DMS 273 treated with DMSO at 0.1 percent for 48 hours (cell line): ENCODE data around the gene MCCD1.

ENCODE experiments used
- DNase-seq: peaks from one replicate; lab custom pipeline; 2025; lab: John Stamatoyannopoulos, UW

MCCD1 gene

DNA sequence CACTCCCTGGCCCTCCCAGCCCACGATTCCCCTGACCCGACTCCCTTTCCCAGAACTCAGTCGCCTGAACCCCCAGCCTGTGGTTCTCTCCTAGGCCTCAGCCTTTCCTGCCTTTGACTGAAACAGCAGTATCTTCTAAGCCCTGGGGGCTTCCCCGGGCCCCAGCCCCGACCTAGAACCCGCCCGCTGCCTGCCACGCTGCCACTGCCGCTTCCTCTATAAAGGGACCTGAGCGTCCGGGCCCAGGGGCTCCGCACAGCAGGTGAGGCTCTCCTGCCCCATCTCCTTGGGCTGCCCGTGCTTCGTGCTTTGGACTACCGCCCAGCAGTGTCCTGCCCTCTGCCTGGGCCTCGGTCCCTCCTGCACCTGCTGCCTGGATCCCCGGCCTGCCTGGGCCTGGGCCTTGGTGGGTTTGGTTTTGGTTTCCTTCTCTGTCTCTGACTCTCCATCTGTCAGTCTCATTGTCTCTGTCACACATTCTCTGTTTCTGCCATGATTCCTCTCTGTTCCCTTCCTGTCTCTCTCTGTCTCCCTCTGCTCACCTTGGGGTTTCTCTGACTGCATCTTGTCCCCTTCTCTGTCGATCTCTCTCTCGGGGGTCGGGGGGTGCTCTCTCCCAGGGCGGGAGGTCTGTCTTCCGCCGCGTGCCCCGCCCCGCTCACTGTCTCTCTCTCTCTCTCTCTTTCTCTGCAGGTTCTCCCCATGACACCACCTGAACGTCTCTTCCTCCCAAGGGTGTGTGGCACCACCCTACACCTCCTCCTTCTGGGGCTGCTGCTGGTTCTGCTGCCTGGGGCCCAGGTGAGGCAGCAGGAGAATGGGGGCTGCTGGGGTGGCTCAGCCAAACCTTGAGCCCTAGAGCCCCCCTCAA is 43.5 kb downstream of the MCCD1 start, which contains the start of gene LTA:
TSS of gene LTA (plus strand) at position 249 of the 871 bp plus-strand sequence. CDS start at position 703, 454 bp downstream.
- DNase-seq = no peak

DNA sequence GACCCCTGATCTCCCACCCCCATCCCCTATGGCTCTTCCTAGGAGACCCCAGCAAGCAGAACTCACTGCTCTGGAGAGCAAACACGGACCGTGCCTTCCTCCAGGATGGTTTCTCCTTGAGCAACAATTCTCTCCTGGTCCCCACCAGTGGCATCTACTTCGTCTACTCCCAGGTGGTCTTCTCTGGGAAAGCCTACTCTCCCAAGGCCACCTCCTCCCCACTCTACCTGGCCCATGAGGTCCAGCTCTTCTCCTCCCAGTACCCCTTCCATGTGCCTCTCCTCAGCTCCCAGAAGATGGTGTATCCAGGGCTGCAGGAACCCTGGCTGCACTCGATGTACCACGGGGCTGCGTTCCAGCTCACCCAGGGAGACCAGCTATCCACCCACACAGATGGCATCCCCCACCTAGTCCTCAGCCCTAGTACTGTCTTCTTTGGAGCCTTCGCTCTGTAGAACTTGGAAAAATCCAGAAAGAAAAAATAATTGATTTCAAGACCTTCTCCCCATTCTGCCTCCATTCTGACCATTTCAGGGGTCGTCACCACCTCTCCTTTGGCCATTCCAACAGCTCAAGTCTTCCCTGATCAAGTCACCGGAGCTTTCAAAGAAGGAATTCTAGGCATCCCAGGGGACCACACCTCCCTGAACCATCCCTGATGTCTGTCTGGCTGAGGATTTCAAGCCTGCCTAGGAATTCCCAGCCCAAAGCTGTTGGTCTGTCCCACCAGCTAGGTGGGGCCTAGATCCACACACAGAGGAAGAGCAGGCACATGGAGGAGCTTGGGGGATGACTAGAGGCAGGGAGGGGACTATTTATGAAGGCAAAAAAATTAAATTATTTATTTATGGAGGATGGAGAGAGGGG is 44.7 kb downstream of the MCCD1 start:
- DNase-seq = no peak

DNA sequence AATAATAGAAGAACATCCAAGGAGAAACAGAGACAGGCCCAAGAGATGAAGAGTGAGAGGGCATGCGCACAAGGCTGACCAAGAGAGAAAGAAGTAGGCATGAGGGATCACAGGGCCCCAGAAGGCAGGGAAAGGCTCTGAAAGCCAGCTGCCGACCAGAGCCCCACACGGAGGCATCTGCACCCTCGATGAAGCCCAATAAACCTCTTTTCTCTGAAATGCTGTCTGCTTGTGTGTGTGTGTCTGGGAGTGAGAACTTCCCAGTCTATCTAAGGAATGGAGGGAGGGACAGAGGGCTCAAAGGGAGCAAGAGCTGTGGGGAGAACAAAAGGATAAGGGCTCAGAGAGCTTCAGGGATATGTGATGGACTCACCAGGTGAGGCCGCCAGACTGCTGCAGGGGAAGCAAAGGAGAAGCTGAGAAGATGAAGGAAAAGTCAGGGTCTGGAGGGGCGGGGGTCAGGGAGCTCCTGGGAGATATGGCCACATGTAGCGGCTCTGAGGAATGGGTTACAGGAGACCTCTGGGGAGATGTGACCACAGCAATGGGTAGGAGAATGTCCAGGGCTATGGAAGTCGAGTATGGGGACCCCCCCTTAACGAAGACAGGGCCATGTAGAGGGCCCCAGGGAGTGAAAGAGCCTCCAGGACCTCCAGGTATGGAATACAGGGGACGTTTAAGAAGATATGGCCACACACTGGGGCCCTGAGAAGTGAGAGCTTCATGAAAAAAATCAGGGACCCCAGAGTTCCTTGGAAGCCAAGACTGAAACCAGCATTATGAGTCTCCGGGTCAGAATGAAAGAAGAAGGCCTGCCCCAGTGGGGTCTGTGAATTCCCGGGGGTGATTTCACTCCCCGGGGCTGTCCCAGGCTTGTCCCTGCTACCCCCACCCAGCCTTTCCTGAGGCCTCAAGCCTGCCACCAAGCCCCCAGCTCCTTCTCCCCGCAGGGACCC is 45.6 kb downstream of the MCCD1 start:
- DNase-seq = no peak

DNA sequence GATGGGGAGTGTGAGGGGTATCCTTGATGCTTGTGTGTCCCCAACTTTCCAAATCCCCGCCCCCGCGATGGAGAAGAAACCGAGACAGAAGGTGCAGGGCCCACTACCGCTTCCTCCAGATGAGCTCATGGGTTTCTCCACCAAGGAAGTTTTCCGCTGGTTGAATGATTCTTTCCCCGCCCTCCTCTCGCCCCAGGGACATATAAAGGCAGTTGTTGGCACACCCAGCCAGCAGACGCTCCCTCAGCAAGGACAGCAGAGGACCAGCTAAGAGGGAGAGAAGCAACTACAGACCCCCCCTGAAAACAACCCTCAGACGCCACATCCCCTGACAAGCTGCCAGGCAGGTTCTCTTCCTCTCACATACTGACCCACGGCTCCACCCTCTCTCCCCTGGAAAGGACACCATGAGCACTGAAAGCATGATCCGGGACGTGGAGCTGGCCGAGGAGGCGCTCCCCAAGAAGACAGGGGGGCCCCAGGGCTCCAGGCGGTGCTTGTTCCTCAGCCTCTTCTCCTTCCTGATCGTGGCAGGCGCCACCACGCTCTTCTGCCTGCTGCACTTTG is 46.7 kb downstream of the MCCD1 start, which contains the start of gene TNF:
TSS of gene TNF (plus strand) at position 231 of the 567 bp plus-strand sequence. CDS start at position 408, 177 bp downstream.
- DNase-seq = no peak

DNA sequence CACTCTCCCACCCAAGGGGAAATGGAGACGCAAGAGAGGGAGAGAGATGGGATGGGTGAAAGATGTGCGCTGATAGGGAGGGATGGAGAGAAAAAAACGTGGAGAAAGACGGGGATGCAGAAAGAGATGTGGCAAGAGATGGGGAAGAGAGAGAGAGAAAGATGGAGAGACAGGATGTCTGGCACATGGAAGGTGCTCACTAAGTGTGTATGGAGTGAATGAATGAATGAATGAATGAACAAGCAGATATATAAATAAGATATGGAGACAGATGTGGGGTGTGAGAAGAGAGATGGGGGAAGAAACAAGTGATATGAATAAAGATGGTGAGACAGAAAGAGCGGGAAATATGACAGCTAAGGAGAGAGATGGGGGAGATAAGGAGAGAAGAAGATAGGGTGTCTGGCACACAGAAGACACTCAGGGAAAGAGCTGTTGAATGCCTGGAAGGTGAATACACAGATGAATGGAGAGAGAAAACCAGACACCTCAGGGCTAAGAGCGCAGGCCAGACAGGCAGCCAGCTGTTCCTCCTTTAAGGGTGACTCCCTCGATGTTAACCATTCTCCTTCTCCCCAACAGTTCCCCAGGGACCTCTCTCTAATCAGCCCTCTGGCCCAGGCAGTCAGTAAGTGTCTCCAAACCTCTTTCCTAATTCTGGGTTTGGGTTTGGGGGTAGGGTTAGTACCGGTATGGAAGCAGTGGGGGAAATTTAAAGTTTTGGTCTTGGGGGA is 47.4 kb downstream of the MCCD1 start:
- no peak for DNase-seq

DNA sequence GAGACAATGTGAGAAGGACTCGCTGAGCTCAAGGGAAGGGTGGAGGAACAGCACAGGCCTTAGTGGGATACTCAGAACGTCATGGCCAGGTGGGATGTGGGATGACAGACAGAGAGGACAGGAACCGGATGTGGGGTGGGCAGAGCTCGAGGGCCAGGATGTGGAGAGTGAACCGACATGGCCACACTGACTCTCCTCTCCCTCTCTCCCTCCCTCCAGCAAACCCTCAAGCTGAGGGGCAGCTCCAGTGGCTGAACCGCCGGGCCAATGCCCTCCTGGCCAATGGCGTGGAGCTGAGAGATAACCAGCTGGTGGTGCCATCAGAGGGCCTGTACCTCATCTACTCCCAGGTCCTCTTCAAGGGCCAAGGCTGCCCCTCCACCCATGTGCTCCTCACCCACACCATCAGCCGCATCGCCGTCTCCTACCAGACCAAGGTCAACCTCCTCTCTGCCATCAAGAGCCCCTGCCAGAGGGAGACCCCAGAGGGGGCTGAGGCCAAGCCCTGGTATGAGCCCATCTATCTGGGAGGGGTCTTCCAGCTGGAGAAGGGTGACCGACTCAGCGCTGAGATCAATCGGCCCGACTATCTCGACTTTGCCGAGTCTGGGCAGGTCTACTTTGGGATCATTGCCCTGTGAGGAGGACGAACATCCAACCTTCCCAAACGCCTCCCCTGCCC is 48.3 kb downstream of the MCCD1 start:
- DNase-seq = no peak

DNA sequence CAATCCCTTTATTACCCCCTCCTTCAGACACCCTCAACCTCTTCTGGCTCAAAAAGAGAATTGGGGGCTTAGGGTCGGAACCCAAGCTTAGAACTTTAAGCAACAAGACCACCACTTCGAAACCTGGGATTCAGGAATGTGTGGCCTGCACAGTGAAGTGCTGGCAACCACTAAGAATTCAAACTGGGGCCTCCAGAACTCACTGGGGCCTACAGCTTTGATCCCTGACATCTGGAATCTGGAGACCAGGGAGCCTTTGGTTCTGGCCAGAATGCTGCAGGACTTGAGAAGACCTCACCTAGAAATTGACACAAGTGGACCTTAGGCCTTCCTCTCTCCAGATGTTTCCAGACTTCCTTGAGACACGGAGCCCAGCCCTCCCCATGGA is 48.8 kb downstream of the MCCD1 start:
- no peak for DNase-seq

DNA sequence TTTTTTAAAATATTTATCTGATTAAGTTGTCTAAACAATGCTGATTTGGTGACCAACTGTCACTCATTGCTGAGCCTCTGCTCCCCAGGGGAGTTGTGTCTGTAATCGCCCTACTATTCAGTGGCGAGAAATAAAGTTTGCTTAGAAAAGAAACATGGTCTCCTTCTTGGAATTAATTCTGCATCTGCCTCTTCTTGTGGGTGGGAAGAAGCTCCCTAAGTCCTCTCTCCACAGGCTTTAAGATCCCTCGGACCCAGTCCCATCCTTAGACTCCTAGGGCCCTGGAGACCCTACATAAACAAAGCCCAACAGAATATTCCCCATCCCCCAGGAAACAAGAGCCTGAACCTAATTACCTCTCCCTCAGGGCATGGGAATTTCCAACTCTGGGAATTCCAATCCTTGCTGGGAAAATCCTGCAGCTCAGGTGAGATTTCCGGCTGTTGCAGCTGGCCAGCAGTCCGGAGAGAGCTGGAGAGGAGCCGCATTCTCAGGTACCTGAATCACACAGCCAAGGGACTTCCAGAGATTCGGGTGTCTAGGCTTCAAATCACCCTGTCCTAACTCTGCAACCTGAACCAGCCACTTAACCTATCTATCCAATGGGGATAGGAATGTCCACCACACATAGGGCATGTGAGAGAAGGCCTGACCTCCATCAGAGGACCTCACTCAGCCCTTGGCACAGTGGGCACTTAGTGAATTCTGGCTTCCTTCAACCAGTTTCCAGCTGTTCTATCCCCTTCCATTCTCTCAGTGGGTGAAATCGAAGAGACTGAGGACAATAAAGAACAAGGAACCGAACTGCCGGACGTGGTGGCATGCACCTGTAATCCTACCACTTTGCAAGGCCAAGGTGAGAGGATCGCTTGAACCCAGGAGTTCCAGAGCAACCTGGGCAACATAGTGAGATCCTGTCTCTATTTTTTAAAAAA is 49.7 kb downstream of the MCCD1 start:
- DNase-seq = no peak

DNA sequence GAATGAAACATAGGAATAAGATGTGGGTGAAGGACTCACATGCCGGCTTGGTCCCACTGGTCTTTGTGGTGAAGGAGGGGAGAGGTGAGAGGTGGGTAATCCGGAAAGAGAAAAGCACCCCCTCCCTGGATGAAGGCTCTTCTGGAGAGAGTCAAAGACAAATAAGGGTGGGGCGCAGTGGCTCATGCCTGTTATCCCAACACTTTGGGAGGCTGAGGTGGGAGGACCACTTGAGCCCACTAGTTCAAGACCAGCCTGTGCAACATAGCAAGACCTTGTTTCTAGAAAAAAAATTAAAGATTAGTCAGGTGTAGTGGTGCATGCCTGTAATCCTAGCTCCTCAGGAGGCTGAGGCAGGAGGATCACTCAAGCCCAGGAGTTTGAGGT is 50.4 kb downstream of the MCCD1 start:
- DNase-seq = no peak
